ENCODE data around the gene NELFE.

- no peak for TF ChIP-seq CTCF (IDR thresholded peaks at IDR 0.05)
- no peak for TF ChIP-seq POLR2A (IDR thresholded peaks at IDR 0.05)
These were observed 43.4 kb downstream of the NELFE start for GRCh38 chr6:31915351-31915750.
